HG02623 (cell line): ENCODE measurements around the gene ZNF621.

Experiments used
- ATAC-seq: cut with Tn5 transposase; IDR thresholded peaks from one replicate; pipeline ENCODE4 v1.9.1; 2021; ENCODE audit warnings: moderate library complexity; ENCODE audit not compliant: unreplicated experiment

Gene ZNF621

GRCh38 chr3:40524568-40525285, at the start of gene ZNF621:
Gene ZNF621 (plus strand): TSS chr3:40524960. CDS start chr3:40525841, 881 bp downstream.
- peak; percentile 100 for ATAC-seq

GRCh38 chr3:40476478-40477470, 48.0 kb upstream of the ZNF621 start, which contains the start of gene ZNF619:
Gene ZNF619 (plus strand): TSS chr3:40477122. CDS start chr3:40477980, 858 bp downstream.
- peak; percentile 85 for ATAC-seq

- ATAC-seq = no peak
Measured at GRCh38 chr3:40477666-40478065, 47.1 kb upstream of the ZNF621 start.

- no peak for ATAC-seq
Measured at GRCh38 chr3:40487172-40487571, 37.6 kb upstream of the ZNF621 start.

- no peak for ATAC-seq
Measured at GRCh38 chr3:40490916-40491315, 33.8 kb upstream of the ZNF621 start.

- ATAC-seq = no peak
Measured at GRCh38 chr3:40494698-40495097, 30.1 kb upstream of the ZNF621 start.

GRCh38 chr3:40497288-40497687, 27.5 kb upstream of the ZNF621 start:
- no peak for ATAC-seq

GRCh38 chr3:40499952-40500351, 24.8 kb upstream of the ZNF621 start:
- no peak for ATAC-seq

- no peak for ATAC-seq
Measured at GRCh38 chr3:40502034-40502433, 22.7 kb upstream of the ZNF621 start.

GRCh38 chr3:40504636-40505430, 19.9 kb upstream of the ZNF621 start:
- no peak for ATAC-seq

GRCh38 chr3:40505599-40506462, 18.9 kb upstream of the ZNF621 start, which contains the start of gene ZNF620:
Gene ZNF620 (plus strand): TSS chr3:40506039. CDS start chr3:40506353, 314 bp downstream.
- ATAC-seq = peak; percentile 65

GRCh38 chr3:40511031-40511718, 13.6 kb upstream of the ZNF621 start:
- ATAC-seq = no peak

- no peak for ATAC-seq
Measured at GRCh38 chr3:40516201-40516600, 8.6 kb upstream of the ZNF621 start.

GRCh38 chr3:40518067-40518466, 6.7 kb upstream of the ZNF621 start:
- ATAC-seq = no peak

- no peak for ATAC-seq
Measured at GRCh38 chr3:40518848-40519247, 5.9 kb upstream of the ZNF621 start.

- ATAC-seq = no peak
Measured at GRCh38 chr3:40521254-40521653, 3.5 kb upstream of the ZNF621 start.

GRCh38 chr3:40523781-40524180, 979 bp upstream of the ZNF621 start:
- ATAC-seq = no peak

- no peak for ATAC-seq
Measured at GRCh38 chr3:40524222-40524567, 565 bp upstream of the ZNF621 start.

GRCh38 chr3:40528426-40528825, 3.7 kb downstream of the ZNF621 start:
- no peak for ATAC-seq
